Caco-2 (cell line): Measurements from ENCODE around the gene TMEM63C. TPM values are rescaled to one million over a fixed set of nuclear protein-coding genes. Genes with fewer than 3 reads are reported as not detected.

Experiments used
- BruUV-seq: library from RNA; stranded (reverse); fragments of 400-500 nt; replicated peaks from 2 replicates; lab custom pipeline; 2021; lab: Mats Ljungman, UMichigan
- CTCF ChIA-PET: fragments of 300-600 bp; sonication (Branson Sonifier 250); formaldehyde crosslinking; loops from one replicate; lab custom pipeline; 2022; ENCODE audit warnings: antibody characterized with exemption; lab: Charles Lee
- POLR2A ChIA-PET: fragments of 300-600 bp; sonication (Branson Sonifier 250); formaldehyde crosslinking; loops from one replicate; lab custom pipeline; 2022; ENCODE audit warnings: antibody characterized with exemption; lab: Charles Lee
- DNase-seq, 2 experiments: peaks; one replicate each; pipeline versions ENCODE4 v3.0.0 to v3.0.0-alpha.2; 2020 to 2022
- H3K27me3 ChIP-seq: replicated peaks from 2 replicates; pipeline ENCODE4 v1.6.0; 2011; ENCODE audit warnings: low read length; ENCODE audit not compliant: control insufficient read depth, insufficient read depth
- H3K36me3 ChIP-seq: 2 replicates; pipeline ENCODE4 v1.5.1; 2011; ENCODE audit warnings: low read length; ENCODE audit not compliant: control insufficient read depth, insufficient read depth
- H3K4me1 ChIP-seq: fragments of 250-450 bp; sonication (Bioruptor Pico); 2 replicates; pipeline ENCODE4 v1.5.1; 2020; ENCODE audit warnings: mild to moderate bottlenecking
- H3K4me3 ChIP-seq: 2 replicates; pipeline ENCODE4 v1.5.1; 2011; ENCODE audit warnings: low read depth, mild to moderate bottlenecking, control low read depth, low read length
- H3K9me3 ChIP-seq: fragments of 250-450 bp; sonication (Bioruptor Pico); 2 replicates; pipeline ENCODE4 v1.5.1; 2020; ENCODE audit warnings: mild to moderate bottlenecking, moderate library complexity
- H3K27ac Mint-ChIP-seq: one replicate; pipeline ENCODE4 v1.8.0; 2022; ENCODE audit warnings: mixed read lengths; ENCODE audit not compliant: unreplicated experiment
- H3K27me3 Mint-ChIP-seq: one replicate; pipeline ENCODE4 v1.8.0; 2022; ENCODE audit warnings: mixed read lengths; ENCODE audit not compliant: insufficient read depth, unreplicated experiment
- H3K36me3 Mint-ChIP-seq: one replicate; pipeline ENCODE4 v1.8.0; 2022; ENCODE audit warnings: mild to moderate bottlenecking, mixed read lengths; ENCODE audit not compliant: insufficient read depth, unreplicated experiment
- H3K4me1 Mint-ChIP-seq: one replicate; pipeline ENCODE4 v1.8.0; 2022; ENCODE audit warnings: low read depth, mixed read lengths; ENCODE audit not compliant: unreplicated experiment
- H3K4me3 Mint-ChIP-seq: one replicate; pipeline ENCODE4 v1.8.0; 2022; ENCODE audit warnings: mild to moderate bottlenecking, moderate library complexity, mixed read lengths; ENCODE audit not compliant: unreplicated experiment
- H3K9me3 Mint-ChIP-seq: one replicate; pipeline ENCODE4 v1.8.0; 2022; ENCODE audit warnings: mixed read lengths; ENCODE audit not compliant: unreplicated experiment
- CTCF ChIP-seq, 2 experiments: fragments of 200-600 bp in 1 of 2; IDR thresholded peaks; 1 replicate in 1 of 2; 2 replicates in 1 of 2; pipeline versions ENCODE4 v1.5.1 to v1.8.0; 2011 to 2022; ENCODE audit warnings: antibody characterized with exemption in 1 of 2, control low read depth in 1 of 2, inconsistent platforms in 1 of 2, low read depth in 1 of 2, low read length in 1 of 2, mild to moderate bottlenecking in 1 of 2, moderate library complexity in 1 of 2; ENCODE audit not compliant: insufficient read depth in 1 of 2, severe bottlenecking in 1 of 2, unreplicated experiment in 1 of 2
- intact Hi-C: fragments of 100-400 bp; cut with micrococcal nuclease; formaldehyde crosslinking; loops from one replicate; pipeline ENCODE4 v1.10.0; 2022; ENCODE audit not compliant: unreplicated experiment
- total RNA-seq: library from RNA; stranded (reverse); gene quantifications from 2 replicates; pipeline ENCODE4 v1.2.3, GENCODE V29; 2022

TMEM63C gene
- total RNA-seq, 1 experiment from 2014 or later, result 1.3 TPM

GRCh38 chr14:77249286-77249685 is 67.7 kb downstream of the TMEM63C start:
- no peaks in the 10 kb centered on the region for H3K9me3 ChIP-seq
- Mint-ChIP-seq H3K36me3 (no peaks in the 10 kb centered on the region), H3K4me3 (no peak overlapping the region), H3K27me3 (no peaks in the 10 kb centered on the region), H3K9me3 (no peaks in the 10 kb centered on the region), H3K27ac (no peak overlapping the region), H3K4me1 (no peaks in the 10 kb centered on the region)
- CTCF ChIA-PET, result no interaction called here
- DNase-seq, result no peak
- POLR2A ChIA-PET, result no interaction called here
- no peaks in the 10 kb centered on the region for H3K36me3 ChIP-seq
- no peak overlapping the region for H3K4me3 ChIP-seq
- H3K27me3 ChIP-seq, result no peaks in the 10 kb centered on the region
- intact Hi-C loops, result no loop called here
- no peaks in the 10 kb centered on the region for H3K4me1 ChIP-seq
- no TSS peak for BruUV-seq
- no peak for TF ChIP-seq CTCF (IDR thresholded peaks at IDR 0.05; ENCODE audit: insufficient read depth in 1 of 2, low read depth in 1 of 2, low read length in 1 of 2, severe bottlenecking in 1 of 2, unreplicated experiment in 1 of 2)

- ChIA-PET POLR2A (no interaction called here), CTCF (no interaction called here)
- Histone ChIP-seq H3K36me3 (no peaks in the 10 kb centered on the region), H3K9me3 (no peaks in the 10 kb centered on the region), H3K4me1 (no peaks in the 10 kb centered on the region), H3K27me3 (no peaks in the 10 kb centered on the region), H3K4me3 (no peak overlapping the region)
- DNase-seq, result no peak
- Mint-ChIP-seq H3K36me3 (no peaks in the 10 kb centered on the region), H3K27ac (no peak overlapping the region), H3K4me3 (no peak overlapping the region), H3K27me3 (no peaks in the 10 kb centered on the region), H3K4me1 (no peaks in the 10 kb centered on the region), H3K9me3 (no peaks in the 10 kb centered on the region)
- BruUV-seq, result no TSS peak
- no peak for TF ChIP-seq CTCF (IDR thresholded peaks at IDR 0.05; ENCODE audit: insufficient read depth in 1 of 2, low read depth in 1 of 2, low read length in 1 of 2, severe bottlenecking in 1 of 2, unreplicated experiment in 1 of 2)
- intact Hi-C loops, result no loop called here
Observed at GRCh38 chr14:77250927-77251326, 69.3 kb downstream of the TMEM63C start.

GRCh38 chr14:77251870-77252269 is 70.3 kb downstream of the TMEM63C start:
- TF ChIP-seq CTCF (IDR thresholded peaks at IDR 0.05; ENCODE audit: insufficient read depth in 1 of 2, low read depth in 1 of 2, low read length in 1 of 2, severe bottlenecking in 1 of 2, unreplicated experiment in 1 of 2), result no peak
- Histone ChIP-seq H3K9me3 (no peaks in the 10 kb centered on the region), H3K4me3 (no peak overlapping the region), H3K4me1 (no peaks in the 10 kb centered on the region), H3K27me3 (no peaks in the 10 kb centered on the region), H3K36me3 (no peaks in the 10 kb centered on the region)
- Mint-ChIP-seq H3K27me3 (no peaks in the 10 kb centered on the region), H3K27ac (no peak overlapping the region), H3K4me1 (no peaks in the 10 kb centered on the region), H3K9me3 (no peaks in the 10 kb centered on the region), H3K36me3 (no peaks in the 10 kb centered on the region), H3K4me3 (no peak overlapping the region)
- DNase-seq, result no peak
- intact Hi-C loops, result no loop called here
- BruUV-seq, result no TSS peak
- POLR2A ChIA-PET, result no interaction called here
- CTCF ChIA-PET, result no interaction called here
